ENCODE data around the gene MAPRE3.

MAPRE3 gene

GRCh38 chr2:26950246-26950645 is 20.2 kb upstream of the MAPRE3 start:
- no peak for DNase-seq (ENCODE audit: low spot score)

GRCh38 chr2:26951236-26951635 is 19.2 kb upstream of the MAPRE3 start:
- DNase-seq (ENCODE audit: low spot score), result no peak

GRCh38 chr2:26952374-26952773 is 18.1 kb upstream of the MAPRE3 start:
- no peak for DNase-seq (ENCODE audit: low spot score)

- no peak for DNase-seq (ENCODE audit: low spot score)
Observed at GRCh38 chr2:26954135-26954534, 16.3 kb upstream of the MAPRE3 start.

- DNase-seq (ENCODE audit: low spot score), result no peak
Observed at GRCh38 chr2:26957041-26957440, 13.4 kb upstream of the MAPRE3 start.

- DNase-seq (ENCODE audit: low spot score), result no peak
Observed at GRCh38 chr2:26957534-26957933, 12.9 kb upstream of the MAPRE3 start.

GRCh38 chr2:26959331-26959730 is 11.1 kb upstream of the MAPRE3 start:
- no peak for DNase-seq (ENCODE audit: low spot score)

- DNase-seq (ENCODE audit: low spot score), result no peak
Observed at GRCh38 chr2:26964446-26965130, 5.8 kb upstream of the MAPRE3 start.

GRCh38 chr2:26968001-26968400 is 2.4 kb upstream of the MAPRE3 start:
- no peak for DNase-seq (ENCODE audit: low spot score)

GRCh38 chr2:26969077-26969844 is 1.2 kb upstream of the MAPRE3 start:
- peak; percentile 14 for DNase-seq (ENCODE audit: low spot score)

GRCh38 chr2:26970928-26971627 is 641 bp downstream of the MAPRE3 start:
- no peak for DNase-seq (ENCODE audit: low spot score)

GRCh38 chr2:26971911-26972786 is 1.7 kb downstream of the MAPRE3 start:
- DNase-seq (ENCODE audit: low spot score), result no peak

GRCh38 chr2:26974352-26974751 is 3.9 kb downstream of the MAPRE3 start:
- DNase-seq (ENCODE audit: low spot score), result no peak

- no peak for DNase-seq (ENCODE audit: low spot score)
Observed at GRCh38 chr2:26975102-26975501, 4.7 kb downstream of the MAPRE3 start.

GRCh38 chr2:26975656-26976055 is 5.2 kb downstream of the MAPRE3 start:
- DNase-seq (ENCODE audit: low spot score), result no peak

- DNase-seq (ENCODE audit: low spot score), result no peak
Observed at GRCh38 chr2:26976237-26976636, 5.8 kb downstream of the MAPRE3 start.

- no peak for DNase-seq (ENCODE audit: low spot score)
Observed at GRCh38 chr2:26977012-26977411, 6.6 kb downstream of the MAPRE3 start.

GRCh38 chr2:26978061-26978596 is 7.7 kb downstream of the MAPRE3 start:
- no peak for DNase-seq (ENCODE audit: low spot score)

- no peak for DNase-seq (ENCODE audit: low spot score)
Observed at GRCh38 chr2:26979741-26980140, 9.3 kb downstream of the MAPRE3 start.

- DNase-seq (ENCODE audit: low spot score), result no peak
Observed at GRCh38 chr2:26980971-26981370, 10.5 kb downstream of the MAPRE3 start.

GRCh38 chr2:26982102-26982742 is 11.8 kb downstream of the MAPRE3 start:
- DNase-seq (ENCODE audit: low spot score), result peak; percentile 13

Data from CD4-positive, alpha-beta T cell treated with Interleukin-2 at 100 ng/mL for 4 hours (primary cell).